Thyroid gland (tissue), 4 donors: ENCODE measurements around the gene STK24. TPM values are rescaled to one million over a fixed set of nuclear protein-coding genes. Genes with fewer than 3 reads are reported as not detected.

Source experiments
- DNase-seq, 2 donors: peaks; one replicate each; pipeline ENCODE4 v3.0.0-alpha.2; 2019
- H3K27ac ChIP-seq, 3 donors: fragments of 200-600 bp; sonication (generic); 1 replicate in 2 of 3; 2 replicates in 1 of 3; pipeline ENCODE4 v1.5.1; 2016 to 2019; ENCODE audit warnings: mild to moderate bottlenecking in 1 of 3, moderate library complexity in 1 of 3
- H3K27me3 ChIP-seq: fragments of 200-600 bp; sonication (generic); one replicate; pipeline ENCODE4 v1.5.1; 2019
- H3K36me3 ChIP-seq, 2 donors: fragments of 200-600 bp; sonication (generic); one replicate each; pipeline ENCODE4 v1.5.1; 2016 to 2019
- H3K4me1 ChIP-seq, 2 donors: fragments of 200-600 bp; sonication (generic); one replicate each; pipeline ENCODE4 v1.5.1; 2017 to 2019
- H3K4me3 ChIP-seq, 3 donors: fragments of 200-600 bp; sonication (generic); replicated peaks in 1 of 3; 1 replicate in 2 of 3; 2 replicates in 1 of 3; pipeline ENCODE4 v1.5.1; 2016; ENCODE audit warnings: mild to moderate bottlenecking in 1 of 3
- H3K9me3 ChIP-seq: fragments of 200-600 bp; sonication (generic); one replicate; pipeline ENCODE4 v1.5.1; 2017
- POLR2A ChIP-seq, 2 donors: fragments of 450-650 bp; IDR thresholded peaks; one replicate each; pipeline ENCODE4 v1.6.1; 2017; ENCODE audit warnings: antibody characterized with exemption in 2 of 2, mild to moderate bottlenecking in 2 of 2, moderate library complexity in 1 of 2
- WGBS, 2 donors: methylation state at CpG; one replicate each; pipeline ENCODE4 v1.1.5; 2017; 5-methylcytosine and 5-hydroxymethylcytosine counted together
- intact Hi-C: fragments of 100-400 bp; cut with DNase I; formaldehyde crosslinking; loops from one replicate; pipeline ENCODE4 v1.15.1; 2023
- total RNA-seq, 4 donors: library from RNA; depleted of rRNA; stranded (reverse); fragments of >200 nt; gene quantifications; one replicate each; pipeline ENCODE4 v1.2.3, GENCODE V29; 2016
- TF ChIP-seq, protein P1 (sequence below), 6 experiments: fragments of 200-600 bp in 3 of 6; fragments of 450-650 bp in 3 of 6; sonication (generic) in 3 of 6; IDR thresholded peaks; one replicate each; pipeline ENCODE4 v1.5.1; 2016 to 2019; ENCODE audit warnings: antibody characterized with exemption in 6 of 6, mild to moderate bottlenecking in 2 of 6, inconsistent platforms in 1 of 6, moderate library complexity in 1 of 6

Gene STK24
- total RNA-seq, 4 donors from 2014 or later: 74.5 to 102 (median 90.7) TPM

DNA sequence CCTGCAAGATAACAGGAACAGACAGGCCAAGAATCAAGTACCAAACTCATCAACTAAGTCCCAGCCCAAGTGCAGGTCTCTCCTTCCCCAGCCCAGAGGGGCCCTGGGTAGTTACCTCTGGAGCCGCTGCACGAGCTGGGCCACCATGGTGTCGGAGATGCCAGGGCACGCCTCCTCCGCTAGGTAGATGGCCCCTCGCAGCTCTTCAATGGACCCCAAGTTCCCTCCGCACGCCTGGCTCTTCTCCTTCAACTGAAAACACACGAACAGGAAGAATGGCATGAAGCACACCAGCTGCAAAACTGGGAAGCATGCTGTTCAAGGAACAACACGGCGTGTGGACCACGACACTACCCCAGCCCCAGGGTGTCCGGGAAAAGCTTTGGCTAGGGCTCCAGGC is 119.9 kb downstream of the STK24 start:
- Histone ChIP-seq H3K27ac (peak overlapping the region in 1 of 3 donors; percentile 52), H3K36me3 (peaks cover 19 to 22% of the 10 kb centered on the region in 2 donors), H3K4me3 (no peak overlapping the region), H3K27me3 (no peaks in the 10 kb centered on the region), H3K9me3 (no peaks in the 10 kb centered on the region), H3K4me1 (peaks cover 15 to 20% of the 10 kb centered on the region in 2 donors)
- TF ChIP-seq POLR2A (IDR thresholded peaks at IDR 0.05): no peak
- TF ChIP-seq, protein P1, sequence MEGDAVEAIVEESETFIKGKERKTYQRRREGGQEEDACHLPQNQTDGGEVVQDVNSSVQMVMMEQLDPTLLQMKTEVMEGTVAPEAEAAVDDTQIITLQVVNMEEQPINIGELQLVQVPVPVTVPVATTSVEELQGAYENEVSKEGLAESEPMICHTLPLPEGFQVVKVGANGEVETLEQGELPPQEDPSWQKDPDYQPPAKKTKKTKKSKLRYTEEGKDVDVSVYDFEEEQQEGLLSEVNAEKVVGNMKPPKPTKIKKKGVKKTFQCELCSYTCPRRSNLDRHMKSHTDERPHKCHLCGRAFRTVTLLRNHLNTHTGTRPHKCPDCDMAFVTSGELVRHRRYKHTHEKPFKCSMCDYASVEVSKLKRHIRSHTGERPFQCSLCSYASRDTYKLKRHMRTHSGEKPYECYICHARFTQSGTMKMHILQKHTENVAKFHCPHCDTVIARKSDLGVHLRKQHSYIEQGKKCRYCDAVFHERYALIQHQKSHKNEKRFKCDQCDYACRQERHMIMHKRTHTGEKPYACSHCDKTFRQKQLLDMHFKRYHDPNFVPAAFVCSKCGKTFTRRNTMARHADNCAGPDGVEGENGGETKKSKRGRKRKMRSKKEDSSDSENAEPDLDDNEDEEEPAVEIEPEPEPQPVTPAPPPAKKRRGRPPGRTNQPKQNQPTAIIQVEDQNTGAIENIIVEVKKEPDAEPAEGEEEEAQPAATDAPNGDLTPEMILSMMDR (IDR thresholded peaks at IDR 0.05): no peak
- WGBS, 2 donors: 96 to 97% methylated on average over 13 of the region's 13 CpGs
- intact Hi-C loops: no loop called here
- DNase-seq: no peak

DNA sequence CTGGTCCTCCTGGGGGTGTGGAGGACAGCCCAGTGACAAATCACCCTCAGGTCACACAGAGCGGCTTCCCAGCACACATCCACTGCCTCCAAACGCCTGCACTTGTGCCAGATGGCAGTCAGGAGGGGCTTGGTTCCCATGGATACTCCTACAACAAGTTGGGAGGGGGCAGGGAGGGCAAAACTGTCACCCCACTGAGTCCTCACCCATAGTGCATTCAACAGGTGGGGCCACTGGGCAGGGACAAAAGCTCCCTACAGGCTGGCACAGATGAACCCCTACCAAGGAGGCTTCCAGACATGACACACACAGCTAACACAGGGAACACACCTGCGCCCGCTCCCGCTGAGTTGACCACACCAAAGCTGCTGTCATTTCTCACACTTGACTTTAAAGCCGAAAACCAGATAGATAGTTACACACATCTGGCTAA is 120.5 kb downstream of the STK24 start:
- 83 to 88% methylated on average over 6 of the region's 6 CpGs for WGBS, 2 donors

DNA sequence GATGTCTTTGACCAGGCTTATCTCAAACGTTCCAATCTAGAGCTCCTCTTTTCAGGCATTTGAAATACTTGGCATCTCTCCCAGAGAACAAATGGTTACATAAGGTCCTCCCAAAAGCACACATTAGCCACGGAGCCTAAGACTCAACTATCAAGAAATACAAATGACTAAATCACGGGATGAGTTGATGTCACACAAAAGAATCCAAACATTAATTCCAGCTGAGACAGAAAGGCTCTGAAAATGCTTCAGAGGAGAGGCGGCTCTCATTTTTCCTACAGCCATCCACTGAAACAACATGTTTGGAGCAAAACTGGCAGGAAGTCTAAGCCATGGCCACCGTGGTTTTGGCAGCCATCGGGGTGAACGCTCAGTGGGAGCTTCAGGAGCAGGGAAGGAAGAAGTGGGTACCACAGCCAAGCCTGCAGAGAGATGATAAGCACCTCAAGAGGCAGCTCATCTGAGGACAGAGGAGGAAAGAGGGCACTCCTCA is 122.5 kb downstream of the STK24 start:
- peaks cover 30 to 45% of the 10 kb centered on the region in 2 donors for H3K4me1 ChIP-seq
- no peaks in the 10 kb centered on the region for H3K9me3 ChIP-seq
- intact Hi-C loops: no loop called here
- no peak overlapping the region for H3K4me3 ChIP-seq
- peak; percentile 53 to 55 for DNase-seq
- H3K27me3 ChIP-seq: no peaks in the 10 kb centered on the region
- peak overlapping the region; percentile 84 to 95 (median 94) for H3K27ac ChIP-seq
- H3K36me3 ChIP-seq: peaks cover 8 to 16% of the 10 kb centered on the region in 2 donors
- TF ChIP-seq, protein P1 (IDR thresholded peaks at IDR 0.05): no peak
- TF ChIP-seq POLR2A (IDR thresholded peaks at IDR 0.05): peak in 1 of 2 donors; percentile 53
- 7 to 12% methylated on average over 7 of the region's 7 CpGs for WGBS, 2 donors

More for the DNA sequence above, 120.5 kb downstream of the STK24 start:
- no peak for DNase-seq
- no peak overlapping the region for H3K4me3 ChIP-seq
- peaks cover 19 to 21% of the 10 kb centered on the region in 2 donors for H3K36me3 ChIP-seq
- intact Hi-C loops: no loop called here
- TF ChIP-seq, protein P1 (IDR thresholded peaks at IDR 0.05): no peak
- peak overlapping the region in 2 of 3 donors; percentile 52 to 94 for H3K27ac ChIP-seq
- H3K9me3 ChIP-seq: no peaks in the 10 kb centered on the region
- no peaks in the 10 kb centered on the region for H3K27me3 ChIP-seq
- peaks cover 21 to 26% of the 10 kb centered on the region in 2 donors for H3K4me1 ChIP-seq

DNA sequence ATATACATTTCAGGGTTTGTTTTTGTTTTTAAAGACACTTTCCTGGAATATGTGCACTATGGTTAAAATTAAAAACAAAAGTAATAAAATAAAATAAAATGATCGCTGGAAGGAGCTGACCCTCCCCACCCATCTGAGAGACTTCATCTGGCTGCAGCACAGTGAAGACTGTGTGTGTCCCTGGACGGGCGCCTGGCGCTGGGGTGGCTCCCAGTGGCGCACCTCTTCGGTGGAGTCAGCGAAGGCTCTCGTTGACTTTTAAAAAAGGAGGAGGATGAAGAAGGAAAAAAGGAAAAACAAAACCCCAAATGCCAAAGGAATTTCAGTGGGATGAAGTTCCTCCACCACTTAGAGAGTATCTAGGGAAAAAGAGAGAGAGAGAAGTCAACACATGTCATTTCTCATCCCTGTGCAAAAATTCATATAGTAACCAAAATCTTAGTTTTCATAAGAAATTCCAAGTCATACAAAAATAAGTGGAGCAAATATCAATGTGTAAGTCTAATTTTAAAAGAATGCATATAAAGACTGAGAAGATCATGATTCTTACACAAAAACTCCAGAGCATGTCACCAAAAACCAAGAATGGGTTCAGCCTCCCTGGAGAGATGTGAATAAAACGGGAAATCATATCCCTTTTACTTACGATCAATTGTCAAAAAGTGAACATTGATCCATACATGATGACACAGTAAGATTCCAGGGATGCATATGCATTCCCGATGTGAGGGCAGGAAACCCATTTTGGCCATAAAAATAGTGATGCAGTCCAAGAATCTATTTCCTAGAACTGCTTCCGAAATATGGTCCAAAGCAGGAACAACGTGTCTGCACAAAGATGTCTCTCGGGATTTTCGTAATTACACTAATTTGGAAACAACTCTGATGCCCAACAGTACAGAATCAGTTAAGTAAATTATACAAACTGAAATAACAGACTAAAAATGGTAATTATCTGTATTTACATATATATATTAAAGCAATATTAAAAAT is 123.8 kb downstream of the STK24 start:
- Histone ChIP-seq H3K4me1 (peaks cover 30 to 45% of the 10 kb centered on the region in 2 donors), H3K27me3 (no peaks in the 10 kb centered on the region), H3K27ac (peak overlapping the region; percentile 17 to 95 (median 94)), H3K4me3 (no peak overlapping the region), H3K9me3 (no peaks in the 10 kb centered on the region), H3K36me3 (peaks cover 7 to 18% of the 10 kb centered on the region in 2 donors)
- WGBS, 2 donors: 76 to 78% methylated on average over 15 of the region's 15 CpGs
- no peak for DNase-seq
- TF ChIP-seq POLR2A (IDR thresholded peaks at IDR 0.05): no peak
- TF ChIP-seq, protein P1 (IDR thresholded peaks at IDR 0.05): no peak
- intact Hi-C loops: no loop called here
